Tibial nerve (tissue), 4 donors: Measurements from ENCODE around the gene KRT2.

ENCODE experiments used
- CTCF ChIP-seq, 5 experiments: fragments of 200-600 bp in 3 of 5; fragments of 450-650 bp in 2 of 5; sonication (generic) in 3 of 5; IDR thresholded peaks; one replicate each; pipeline ENCODE4 v1.5.1; 2016 to 2019; ENCODE audit warnings: antibody characterized with exemption in 5 of 5, mild to moderate bottlenecking in 3 of 5, moderate library complexity in 2 of 5
- EP300 ChIP-seq, 2 donors: sonication (generic); formaldehyde crosslinking; IDR thresholded peaks; one replicate each; pipeline ENCODE4 v1.6.1; 2017; ENCODE audit warnings: antibody characterized with exemption in 2 of 2, mild to moderate bottlenecking in 1 of 2
- POLR2A ChIP-seq, 2 donors: fragments of 450-650 bp; IDR thresholded peaks; one replicate each; pipeline ENCODE4 v1.6.1; 2017; ENCODE audit warnings: antibody characterized with exemption in 2 of 2, mild to moderate bottlenecking in 2 of 2, moderate library complexity in 2 of 2

- TF ChIP-seq CTCF (IDR thresholded peaks at IDR 0.05) = no peak
- no peak for TF ChIP-seq POLR2A (IDR thresholded peaks at IDR 0.05)
- no peak for TF ChIP-seq EP300 (IDR thresholded peaks at IDR 0.05)
Measured at GRCh38 chr12:52631676-52632459, 20.1 kb downstream of the KRT2 start.
